GM23338 (cell line): ENCODE results near the gene CREB3L4. TPM values are rescaled to one million over a fixed set of nuclear protein-coding genes. Genes with fewer than 3 reads are reported as not detected.

ENCODE experiments used
- ATAC-seq: fragments of 200-7000 bp; cut with Tn5 transposase; 3 replicates; pipeline ENCODE4 v1.9.1; 2020
- DNase-seq: peaks from one replicate; pipeline ENCODE4 v3.0.0-alpha.2; 2015; ENCODE audit warnings: low spot score
- H2AFZ ChIP-seq: fragments of 200-600 bp; sonication (generic); 2 replicates; pipeline ENCODE4 v1.8.0; 2016; ENCODE audit warnings: antibody characterized with exemption, mild to moderate bottlenecking, moderate library complexity
- H3F3A ChIP-seq: fragments of 200-600 bp; sonication (generic); replicated peaks from 2 replicates; pipeline ENCODE4 v1.8.0; 2017; ENCODE audit warnings: antibody characterized with exemption, mixed run types, low read depth
- H3K27ac ChIP-seq: fragments of 200-600 bp; sonication (generic); 2 replicates; pipeline ENCODE4 v1.6.1; 2016; ENCODE audit warnings: low read depth
- H3K27me3 ChIP-seq: fragments of 200-600 bp; sonication (generic); 2 replicates; pipeline ENCODE4 v1.8.0; 2016; ENCODE audit warnings: mild to moderate bottlenecking, mixed run types, moderate library complexity; ENCODE audit not compliant: insufficient read depth
- H3K36me3 ChIP-seq: fragments of 200-600 bp; sonication (generic); 2 replicates; pipeline ENCODE4 v1.8.0; 2016; ENCODE audit warnings: mild to moderate bottlenecking; ENCODE audit not compliant: insufficient read depth
- H3K4me1 ChIP-seq: fragments of 200-600 bp; sonication (generic); 2 replicates; pipeline ENCODE4 v1.8.0; 2016; ENCODE audit warnings: mild to moderate bottlenecking, moderate library complexity; ENCODE audit not compliant: insufficient read depth
- H3K4me2 ChIP-seq: fragments of 200-600 bp; sonication (generic); 2 replicates; pipeline ENCODE4 v1.7.1; 2017; ENCODE audit warnings: mixed run types
- H3K4me3 ChIP-seq: fragments of 200-600 bp; sonication (generic); 2 replicates; pipeline ENCODE4 v1.6.1; 2016; ENCODE audit warnings: mixed run types
- H3K79me2 ChIP-seq: fragments of 200-600 bp; sonication (generic); replicated peaks from 2 replicates; pipeline ENCODE4 v1.8.0; 2017; ENCODE audit warnings: mild to moderate bottlenecking; ENCODE audit not compliant: insufficient read depth
- H3K9me2 ChIP-seq: fragments of 200-600 bp; sonication (generic); 2 replicates; pipeline ENCODE4 v1.8.0; 2017; ENCODE audit not compliant: insufficient read depth
- H4K20me1 ChIP-seq: fragments of 200-600 bp; sonication (generic); replicated peaks from 2 replicates; pipeline ENCODE4 v1.8.0; 2017; ENCODE audit warnings: mild to moderate bottlenecking; ENCODE audit not compliant: insufficient read depth
- H3K27ac Mint-ChIP-seq: 2 replicates; pipeline ENCODE4 v1.8.0; 2020; ENCODE audit warnings: inconsistent platforms, mild to moderate bottlenecking, moderate library complexity, mixed read lengths
- H3K27me3 Mint-ChIP-seq: 3 replicates; pipeline ENCODE4 v1.8.0; 2022; ENCODE audit warnings: low read depth, mild to moderate bottlenecking, moderate library complexity, mixed read lengths, inconsistent platforms; ENCODE audit not compliant: insufficient read depth, poor library complexity
- H3K36me3 Mint-ChIP-seq: 3 replicates; pipeline ENCODE4 v1.8.0; 2021; ENCODE audit warnings: low read depth, mild to moderate bottlenecking, inconsistent platforms, moderate library complexity, mixed read lengths
- H3K4me1 Mint-ChIP-seq: 3 replicates; pipeline ENCODE4 v1.8.0; 2020; ENCODE audit warnings: mild to moderate bottlenecking, inconsistent platforms, mixed read lengths
- H3K4me3 Mint-ChIP-seq: 3 replicates; pipeline ENCODE4 v1.8.0; 2021; ENCODE audit warnings: moderate library complexity, mild to moderate bottlenecking, inconsistent platforms, mixed read lengths
- H3K9me3 Mint-ChIP-seq: 3 replicates; pipeline ENCODE4 v1.8.0; 2020; ENCODE audit warnings: moderate library complexity, mild to moderate bottlenecking, inconsistent platforms, mixed read lengths
- CREB1 ChIP-seq: fragments of 250-450 bp; sonication (Bioruptor Pico); IDR thresholded peaks from 2 replicates; pipeline ENCODE4 v1.5.0; 2020; ENCODE audit warnings: low read depth, mild to moderate bottlenecking, moderate library complexity
- EZH2phosphoT487 ChIP-seq: fragments of 200-600 bp; sonication (generic); IDR thresholded peaks from one replicate; pipeline ENCODE4 v1.8.1; 2018; ENCODE audit warnings: antibody characterized with exemption; ENCODE audit not compliant: unreplicated experiment
- JUNB ChIP-seq: IDR thresholded peaks from one replicate; pipeline ENCODE4 v1.6.1; 2016; ENCODE audit warnings: antibody characterized with exemption; ENCODE audit not compliant: unreplicated experiment
- NANOG ChIP-seq: IDR thresholded peaks from 2 replicates; pipeline ENCODE4 v1.6.1; 2016; ENCODE audit warnings: antibody characterized with exemption, borderline replicate concordance
- POLR2AphosphoS5 ChIP-seq: IDR thresholded peaks from 2 replicates; pipeline ENCODE4 v1.6.1; 2016; ENCODE audit warnings: antibody characterized with exemption, low read depth
- STAT1 ChIP-seq: IDR thresholded peaks from one replicate; pipeline ENCODE4 v1.6.1; 2016; ENCODE audit warnings: antibody characterized with exemption; ENCODE audit not compliant: unreplicated experiment
- ZNF114 ChIP-seq: fragments of 250-450 bp; sonication (Bioruptor Pico); IDR thresholded peaks from 2 replicates; pipeline ENCODE4 v1.5.0; 2020; ENCODE audit warnings: mild to moderate bottlenecking, moderate library complexity
- ZNF331 ChIP-seq: fragments of 250-450 bp; sonication (Bioruptor Pico); IDR thresholded peaks from 2 replicates; pipeline ENCODE4 v1.5.0; 2020; ENCODE audit warnings: low read depth, mild to moderate bottlenecking, moderate library complexity
- polyA plus RNA-seq: library from polyadenylated mRNA; unstranded; fragments of >200 nt; fragmentation: Nextera tagmentation; extraction: Ambion mirVana; gene quantifications from 2 replicates; pipeline ENCODE4 v1.2.1, GENCODE V29; 2016
- total RNA-seq: library from RNA; depleted of rRNA; stranded (reverse); fragments of >200 nt; shearing (Covaris generic); gene quantifications from 2 replicates; pipeline ENCODE4 v1.2.3, GENCODE V29; 2014
- TF ChIP-seq, protein P1 (sequence below): fragments of 250-450 bp; sonication (Bioruptor Pico); IDR thresholded peaks from 2 replicates; pipeline ENCODE4 v1.5.0; 2020; ENCODE audit warnings: mild to moderate bottlenecking, moderate library complexity
- TF ChIP-seq, protein P2 (sequence below): IDR thresholded peaks from one replicate; pipeline ENCODE4 v1.6.1; 2018; ENCODE audit warnings: antibody characterized with exemption; ENCODE audit not compliant: unreplicated experiment
- TF ChIP-seq, protein P3 (sequence below): IDR thresholded peaks from 2 replicates; pipeline ENCODE4 v1.6.1; 2016; ENCODE audit warnings: antibody characterized with exemption

The CREB3L4 gene
- total and polyA plus RNA-seq, 2 experiments from 2014 or later: 19.3 to 26.8 TPM

DNA sequence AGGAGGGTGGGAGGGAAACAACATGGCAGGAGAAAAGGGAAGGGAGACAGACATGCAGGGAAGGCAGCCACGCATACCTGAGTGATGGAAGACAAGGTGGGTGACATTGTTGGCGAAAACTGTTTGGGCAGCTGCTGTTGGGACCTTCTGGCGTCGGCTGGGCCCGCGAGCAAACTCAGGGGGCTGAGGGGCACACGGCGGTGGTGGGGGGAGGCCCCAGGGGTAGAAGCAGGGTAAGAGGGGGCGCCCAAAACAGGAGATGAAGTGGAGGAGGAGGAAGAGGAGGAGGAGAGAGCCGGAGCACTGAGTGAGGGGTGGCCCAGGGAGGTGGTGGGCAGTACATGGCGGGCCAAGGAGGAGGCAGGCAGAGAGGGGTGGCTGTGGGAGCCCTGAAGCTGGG, 16.5 kb upstream of the CREB3L4 start:
- Mint-ChIP-seq H3K36me3 (peaks cover 50% of the 10 kb centered on the region), H3K9me3 (no peaks in the 10 kb centered on the region), H3K27ac (no peak overlapping the region), H3K4me1 (peaks cover 11% of the 10 kb centered on the region), H3K27me3 (peaks cover 14% of the 10 kb centered on the region), H3K4me3 (no peak overlapping the region)
- ATAC-seq (no peak), DNase-seq (no peak)
- Histone ChIP-seq H3K27ac (no peak overlapping the region), H3K27me3 (no peaks in the 10 kb centered on the region), H3K79me2 (peaks cover 33% of the 10 kb centered on the region), H3K4me3 (no peak overlapping the region), H3F3A (peaks cover 5% of the 10 kb centered on the region; the same call in 1 of the 2 replicates), H3K36me3 (peaks cover 14% of the 10 kb centered on the region; the same call in 1 of the 2 replicates), H2AFZ (no peak overlapping the region), H4K20me1 (peaks cover 29% of the 10 kb centered on the region), H3K9me2 (no peaks in the 10 kb centered on the region), H3K4me1 (peaks cover 5% of the 10 kb centered on the region; the same call in 1 of the 2 replicates), H3K4me2 (no peak overlapping the region)
- TF ChIP-seq STAT1 (no peak), POLR2AphosphoS5 (no peak), ZNF114 (CRISPR knock-in tag) (no peak), EZH2phosphoT487 (no peak), NANOG (no peak), ZNF331 (CRISPR knock-in tag) (no peak), CREB1 (CRISPR knock-in tag) (no peak), JUNB (no peak)
- TF ChIP-seq, protein P1, sequence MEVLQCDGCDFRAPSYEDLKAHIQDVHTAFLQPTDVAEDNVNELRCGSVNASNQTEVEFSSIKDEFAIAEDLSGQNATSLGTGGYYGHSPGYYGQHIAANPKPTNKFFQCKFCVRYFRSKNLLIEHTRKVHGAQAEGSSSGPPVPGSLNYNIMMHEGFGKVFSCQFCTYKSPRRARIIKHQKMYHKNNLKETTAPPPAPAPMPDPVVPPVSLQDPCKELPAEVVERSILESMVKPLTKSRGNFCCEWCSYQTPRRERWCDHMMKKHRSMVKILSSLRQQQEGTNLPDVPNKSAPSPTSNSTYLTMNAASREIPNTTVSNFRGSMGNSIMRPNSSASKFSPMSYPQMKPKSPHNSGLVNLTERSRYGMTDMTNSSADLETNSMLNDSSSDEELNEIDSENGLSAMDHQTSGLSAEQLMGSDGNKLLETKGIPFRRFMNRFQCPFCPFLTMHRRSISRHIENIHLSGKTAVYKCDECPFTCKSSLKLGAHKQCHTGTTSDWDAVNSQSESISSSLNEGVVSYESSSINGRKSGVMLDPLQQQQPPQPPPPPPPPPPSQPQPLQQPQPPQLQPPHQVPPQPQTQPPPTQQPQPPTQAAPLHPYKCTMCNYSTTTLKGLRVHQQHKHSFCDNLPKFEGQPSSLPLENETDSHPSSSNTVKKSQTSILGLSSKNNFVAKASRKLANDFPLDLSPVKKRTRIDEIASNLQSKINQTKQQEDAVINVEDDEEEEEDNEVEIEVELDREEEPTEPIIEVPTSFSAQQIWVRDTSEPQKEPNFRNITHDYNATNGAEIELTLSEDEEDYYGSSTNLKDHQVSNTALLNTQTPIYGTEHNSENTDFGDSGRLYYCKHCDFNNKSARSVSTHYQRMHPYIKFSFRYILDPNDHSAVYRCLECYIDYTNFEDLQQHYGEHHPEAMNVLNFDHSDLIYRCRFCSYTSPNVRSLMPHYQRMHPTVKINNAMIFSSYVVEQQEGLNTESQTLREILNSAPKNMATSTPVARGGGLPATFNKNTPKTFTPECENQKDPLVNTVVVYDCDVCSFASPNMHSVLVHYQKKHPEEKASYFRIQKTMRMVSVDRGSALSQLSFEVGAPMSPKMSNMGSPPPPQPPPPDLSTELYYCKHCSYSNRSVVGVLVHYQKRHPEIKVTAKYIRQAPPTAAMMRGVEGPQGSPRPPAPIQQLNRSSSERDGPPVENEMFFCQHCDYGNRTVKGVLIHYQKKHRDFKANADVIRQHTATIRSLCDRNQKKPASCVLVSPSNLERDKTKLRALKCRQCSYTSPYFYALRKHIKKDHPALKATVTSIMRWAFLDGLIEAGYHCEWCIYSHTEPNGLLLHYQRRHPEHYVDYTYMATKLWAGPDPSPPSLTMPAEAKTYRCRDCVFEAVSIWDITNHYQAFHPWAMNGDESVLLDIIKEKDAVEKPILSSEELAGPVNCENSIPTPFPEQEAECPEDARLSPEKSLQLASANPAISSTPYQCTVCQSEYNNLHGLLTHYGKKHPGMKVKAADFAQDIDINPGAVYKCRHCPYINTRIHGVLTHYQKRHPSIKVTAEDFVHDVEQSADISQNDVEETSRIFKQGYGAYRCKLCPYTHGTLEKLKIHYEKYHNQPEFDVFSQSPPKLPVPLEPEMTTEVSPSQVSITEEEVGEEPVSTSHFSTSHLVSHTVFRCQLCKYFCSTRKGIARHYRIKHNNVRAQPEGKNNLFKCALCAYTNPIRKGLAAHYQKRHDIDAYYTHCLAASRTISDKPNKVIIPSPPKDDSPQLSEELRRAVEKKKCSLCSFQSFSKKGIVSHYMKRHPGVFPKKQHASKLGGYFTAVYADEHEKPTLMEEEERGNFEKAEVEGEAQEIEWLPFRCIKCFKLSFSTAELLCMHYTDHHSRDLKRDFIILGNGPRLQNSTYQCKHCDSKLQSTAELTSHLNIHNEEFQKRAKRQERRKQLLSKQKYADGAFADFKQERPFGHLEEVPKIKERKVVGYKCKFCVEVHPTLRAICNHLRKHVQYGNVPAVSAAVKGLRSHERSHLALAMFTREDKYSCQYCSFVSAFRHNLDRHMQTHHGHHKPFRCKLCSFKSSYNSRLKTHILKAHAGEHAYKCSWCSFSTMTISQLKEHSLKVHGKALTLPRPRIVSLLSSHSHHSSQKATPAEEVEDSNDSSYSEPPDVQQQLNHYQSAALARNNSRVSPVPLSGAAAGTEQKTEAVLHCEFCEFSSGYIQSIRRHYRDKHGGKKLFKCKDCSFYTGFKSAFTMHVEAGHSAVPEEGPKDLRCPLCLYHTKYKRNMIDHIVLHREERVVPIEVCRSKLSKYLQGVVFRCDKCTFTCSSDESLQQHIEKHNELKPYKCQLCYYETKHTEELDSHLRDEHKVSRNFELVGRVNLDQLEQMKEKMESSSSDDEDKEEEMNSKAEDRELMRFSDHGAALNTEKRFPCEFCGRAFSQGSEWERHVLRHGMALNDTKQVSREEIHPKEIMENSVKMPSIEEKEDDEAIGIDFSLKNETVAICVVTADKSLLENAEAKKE: no peak
- TF ChIP-seq, protein P2, sequence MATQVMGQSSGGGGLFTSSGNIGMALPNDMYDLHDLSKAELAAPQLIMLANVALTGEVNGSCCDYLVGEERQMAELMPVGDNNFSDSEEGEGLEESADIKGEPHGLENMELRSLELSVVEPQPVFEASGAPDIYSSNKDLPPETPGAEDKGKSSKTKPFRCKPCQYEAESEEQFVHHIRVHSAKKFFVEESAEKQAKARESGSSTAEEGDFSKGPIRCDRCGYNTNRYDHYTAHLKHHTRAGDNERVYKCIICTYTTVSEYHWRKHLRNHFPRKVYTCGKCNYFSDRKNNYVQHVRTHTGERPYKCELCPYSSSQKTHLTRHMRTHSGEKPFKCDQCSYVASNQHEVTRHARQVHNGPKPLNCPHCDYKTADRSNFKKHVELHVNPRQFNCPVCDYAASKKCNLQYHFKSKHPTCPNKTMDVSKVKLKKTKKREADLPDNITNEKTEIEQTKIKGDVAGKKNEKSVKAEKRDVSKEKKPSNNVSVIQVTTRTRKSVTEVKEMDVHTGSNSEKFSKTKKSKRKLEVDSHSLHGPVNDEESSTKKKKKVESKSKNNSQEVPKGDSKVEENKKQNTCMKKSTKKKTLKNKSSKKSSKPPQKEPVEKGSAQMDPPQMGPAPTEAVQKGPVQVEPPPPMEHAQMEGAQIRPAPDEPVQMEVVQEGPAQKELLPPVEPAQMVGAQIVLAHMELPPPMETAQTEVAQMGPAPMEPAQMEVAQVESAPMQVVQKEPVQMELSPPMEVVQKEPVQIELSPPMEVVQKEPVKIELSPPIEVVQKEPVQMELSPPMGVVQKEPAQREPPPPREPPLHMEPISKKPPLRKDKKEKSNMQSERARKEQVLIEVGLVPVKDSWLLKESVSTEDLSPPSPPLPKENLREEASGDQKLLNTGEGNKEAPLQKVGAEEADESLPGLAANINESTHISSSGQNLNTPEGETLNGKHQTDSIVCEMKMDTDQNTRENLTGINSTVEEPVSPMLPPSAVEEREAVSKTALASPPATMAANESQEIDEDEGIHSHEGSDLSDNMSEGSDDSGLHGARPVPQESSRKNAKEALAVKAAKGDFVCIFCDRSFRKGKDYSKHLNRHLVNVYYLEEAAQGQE: no peak
- TF ChIP-seq, protein P3, sequence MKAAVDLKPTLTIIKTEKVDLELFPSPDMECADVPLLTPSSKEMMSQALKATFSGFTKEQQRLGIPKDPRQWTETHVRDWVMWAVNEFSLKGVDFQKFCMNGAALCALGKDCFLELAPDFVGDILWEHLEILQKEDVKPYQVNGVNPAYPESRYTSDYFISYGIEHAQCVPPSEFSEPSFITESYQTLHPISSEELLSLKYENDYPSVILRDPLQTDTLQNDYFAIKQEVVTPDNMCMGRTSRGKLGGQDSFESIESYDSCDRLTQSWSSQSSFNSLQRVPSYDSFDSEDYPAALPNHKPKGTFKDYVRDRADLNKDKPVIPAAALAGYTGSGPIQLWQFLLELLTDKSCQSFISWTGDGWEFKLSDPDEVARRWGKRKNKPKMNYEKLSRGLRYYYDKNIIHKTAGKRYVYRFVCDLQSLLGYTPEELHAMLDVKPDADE: no peak
